ENCODE results near the gene LIMS2. TPM values are rescaled to one million over a fixed set of nuclear protein-coding genes. Genes with fewer than 3 reads are reported as not detected.

The LIMS2 gene
- 6.2 to 11.8 TPM (median 7.9 TPM) in 5 replicates for total RNA-seq (2022; extraction: Qiagen RNA extraction)

GRCh38 chr2:127675331-127676261 lies at the start of gene LIMS2:
Gene LIMS2 (minus strand): TSS chr2:127675530. CDS start chr2:127675024, 506 bp downstream.

DNA sequence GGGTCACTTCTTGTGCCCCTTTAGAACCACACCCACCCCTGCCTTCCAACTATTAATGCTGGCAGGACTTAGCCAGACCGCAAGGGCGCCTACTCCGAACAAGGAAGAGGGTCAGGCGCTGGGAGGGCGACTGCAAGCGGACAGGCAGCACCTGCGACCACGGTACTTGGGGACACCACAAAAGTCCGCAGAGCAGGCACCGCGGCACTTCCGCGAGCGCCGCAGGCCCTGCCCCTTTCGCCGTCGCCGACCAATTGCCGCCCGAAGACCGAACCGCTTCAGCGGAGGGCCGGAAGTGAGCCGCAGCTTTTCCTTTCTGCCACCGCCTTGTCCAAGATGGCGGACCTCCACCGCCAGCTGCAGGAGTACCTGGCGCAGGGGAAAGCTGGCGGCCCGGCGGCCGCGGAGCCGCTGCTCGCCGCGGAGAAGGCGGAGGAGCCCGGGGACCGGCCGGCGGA lies 25.9 kb upstream of the LIMS2 start, which contains the start of gene SFT2D3:
Gene SFT2D3 (plus strand): TSS at position 305 of the 458 bp plus-strand sequence. CDS start 32 bp downstream, at position 337.

DNA sequence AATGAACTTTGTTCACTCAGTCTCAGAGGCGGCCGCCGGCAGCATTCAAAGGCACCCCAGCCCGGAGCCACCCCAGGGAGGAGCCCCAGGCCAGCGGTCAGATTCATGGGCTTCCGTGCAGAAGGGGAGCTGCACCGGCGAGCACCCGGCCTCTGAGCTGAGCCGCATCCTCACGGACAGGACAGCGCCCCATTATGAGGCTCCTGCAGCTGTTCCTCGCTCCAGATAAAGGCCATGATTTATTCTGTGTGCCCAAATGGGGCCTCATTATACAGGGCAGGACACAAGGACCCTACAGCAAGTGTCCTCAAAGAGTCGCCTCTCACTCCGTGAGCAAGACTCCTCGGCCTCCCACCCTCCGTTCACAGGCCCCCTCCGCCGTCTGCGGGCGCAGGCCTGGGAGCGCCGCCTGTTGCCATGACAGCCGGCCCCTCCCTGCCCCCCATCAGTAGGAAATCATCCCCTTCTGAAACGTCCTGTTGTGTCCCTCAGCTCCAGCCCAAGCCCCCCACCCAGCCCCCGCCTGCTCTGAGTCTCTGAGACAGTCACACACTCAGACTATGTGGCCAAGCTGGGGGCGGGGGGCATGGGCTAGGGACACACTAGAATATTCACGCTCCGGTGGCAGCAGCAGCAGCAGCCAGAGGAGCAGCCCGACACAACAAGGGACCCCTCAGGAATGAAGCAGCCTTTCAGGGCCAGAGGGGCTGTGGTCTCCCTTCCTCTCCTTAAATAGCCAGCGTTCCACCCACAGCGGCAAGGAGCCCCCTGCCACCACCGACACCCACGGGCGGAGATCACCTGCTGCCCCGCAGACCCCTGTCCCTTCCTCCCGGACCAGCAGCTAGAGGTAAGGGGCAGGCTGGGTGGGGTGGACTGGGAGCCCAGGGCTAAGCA lies 29.7 kb downstream of the LIMS2 start, which contains the start of gene GPR17:
Gene GPR17 (plus strand): TSS at position 759 of the 897 bp plus-strand sequence. CDS start 4,583 bp downstream, outside the sequence.

Other genes with a start within 250 kb of the LIMS2 start
- gene IWS1, start 149.0 kb downstream of the LIMS2 start, total RNA-seq (2022; extraction: Qiagen RNA extraction): 39.6 to 45.9 TPM (median 43.6 TPM) in 5 replicates
- 0.11 to 0.31 TPM (median 0.24 TPM) in 5 replicates for gene MYO7B, start 139.8 kb downstream of the LIMS2 start, total RNA-seq (2022; extraction: Qiagen RNA extraction)
- gene GPR17, start 29.4 kb downstream of the LIMS2 start, total RNA-seq (2022; extraction: Qiagen RNA extraction): 0.06 to 0.08 TPM (median 0.07 TPM) in 3 of 5 replicates, not detected in the others
- 4.3 to 5.4 TPM (median 4.8 TPM) in 5 replicates for gene SFT2D3, start 26.0 kb upstream of the LIMS2 start, total RNA-seq (2022; extraction: Qiagen RNA extraction)
- gene WDR33, start 135.6 kb upstream of the LIMS2 start, total RNA-seq (2022; extraction: Qiagen RNA extraction): 18.0 to 28.4 TPM (median 25.5 TPM) in 5 replicates
- gene POLR2D, start 182.6 kb upstream of the LIMS2 start, total RNA-seq (2022; extraction: Qiagen RNA extraction): 52.2 to 59.6 TPM (median 56.1 TPM) in 5 replicates
- gene AMMECR1L, start 210.4 kb upstream of the LIMS2 start, total RNA-seq (2022; extraction: Qiagen RNA extraction): 16.1 to 19.8 TPM (median 16.8 TPM) in 5 replicates